K562 (cell line): ENCODE data around the gene PPP6R1. TPM values are rescaled to one million over a fixed set of nuclear protein-coding genes. Genes with fewer than 3 reads are reported as not detected.

ENCODE experiments used
- COPS2 ChIP-seq: fragments of 450-650 bp; conservative IDR thresholded peaks from 2 replicates; pipeline ENCODE4 v1.6.1; 2016; ENCODE audit warnings: mild to moderate bottlenecking, moderate library complexity
- CREM ChIP-seq: IDR thresholded peaks from 2 replicates; pipeline ENCODE4 v1.6.1; 2014; ENCODE audit warnings: antibody characterized with exemption, low read depth
- FOXP1 ChIP-seq: sonication (generic); formaldehyde crosslinking; IDR thresholded peaks from 2 replicates; pipeline ENCODE4 v1.8.0; 2022; ENCODE audit warnings: mild to moderate bottlenecking, missing genetic modification reagents
- GATAD2B ChIP-seq: fragments of 450-650 bp; IDR thresholded peaks from 2 replicates; pipeline ENCODE4 v1.6.1; 2017; ENCODE audit warnings: mild to moderate bottlenecking, borderline replicate concordance
- HDAC6 ChIP-seq: IDR thresholded peaks from 2 replicates; pipeline ENCODE4 v1.6.1; 2012; ENCODE audit warnings: low read depth, mild to moderate bottlenecking, control low read depth, inconsistent platforms, low read length, moderate library complexity
- HNRNPK ChIP-seq: fragments of 200-400 bp; formaldehyde crosslinking; IDR thresholded peaks from one replicate; pipeline ENCODE4 v1.6.1; 2018; ENCODE audit warnings: mild to moderate bottlenecking, low read depth, low read length; ENCODE audit not compliant: poor library complexity, severe bottlenecking
- ILF3 ChIP-seq: fragments of 450-650 bp; IDR thresholded peaks from 2 replicates; pipeline ENCODE4 v1.6.1; 2018; ENCODE audit warnings: antibody characterized with exemption, mild to moderate bottlenecking, moderate library complexity, borderline replicate concordance
- PHB ChIP-seq: fragments of 250-450 bp; sonication (Bioruptor Pico); IDR thresholded peaks from 2 replicates; pipeline ENCODE4 v1.5.0; 2021
- RNF2 ChIP-seq: sonication (generic); IDR thresholded peaks from 2 replicates; pipeline ENCODE4 v1.6.1; 2016
- SIRT6 ChIP-seq: IDR thresholded peaks from one replicate; pipeline ENCODE4 v1.6.1; 2012; ENCODE audit warnings: low read depth, mild to moderate bottlenecking, control low read depth, inconsistent platforms, low read length, moderate library complexity
- ZNF23 ChIP-seq: fragments of 250-450 bp; sonication (Bioruptor Pico); IDR thresholded peaks from 2 replicates; pipeline ENCODE4 v1.4.0; 2020; ENCODE audit warnings: mild to moderate bottlenecking
- ZNF3 ChIP-seq: fragments of 250-450 bp; sonication (Bioruptor Pico); IDR thresholded peaks from 2 replicates; pipeline ENCODE4 v1.5.0; 2021; ENCODE audit warnings: mild to moderate bottlenecking, moderate library complexity
- ZNF444 ChIP-seq: fragments of 250-450 bp; sonication (Bioruptor Pico); IDR thresholded peaks from 2 replicates; pipeline ENCODE4 v1.4.0; 2020; ENCODE audit warnings: mild to moderate bottlenecking, moderate library complexity
- polyA plus RNA-seq, 8 experiments: library from polyadenylated mRNA; depleted of rRNA in 4 of 8; stranded (reverse) in 5 of 8; unstranded in 3 of 8; fragments of >200 nt; fragmentation: Nextera tagmentation in 2 of 8; fragmentation: Illumina TruSeq in 1 of 8; extraction: Ambion mirVana in 2 of 8; extraction: Trizol in 1 of 8; gene quantifications; 2 replicates each; pipeline versions ENCODE4 v1.2.1 to v1.2.3, GENCODE V29; 2011 to 2014; ENCODE audit warnings: inconsistent platforms in 1 of 8, missing spikeins in 1 of 8
- total RNA-seq, 7 experiments: library from RNA; depleted of rRNA in 6 of 7; stranded (reverse); fragments of >200 nt in 6 of 7; fragmentation: Illumina TruSeq in 2 of 7; extraction: Trizol in 2 of 7; gene quantifications; 2 replicates each; pipeline versions ENCODE4 v1.2.1 to v1.2.3, GENCODE V29; 2011 to 2021; ENCODE audit warnings: low replicate concordance in 1 of 7
- TF ChIP-seq, protein P1 (sequence below), 2 experiments: fragments of 450-650 bp in 1 of 2; sonication (generic) in 1 of 2; formaldehyde crosslinking in 1 of 2; IDR thresholded peaks; 2 replicates each; pipeline versions ENCODE4 v1.7.1 to v1.9.0; 2016 to 2022; ENCODE audit warnings: inconsistent platforms in 1 of 2, mild to moderate bottlenecking in 1 of 2, missing genetic modification reagents in 1 of 2
- TF ChIP-seq, protein P2 (sequence below): sonication (generic); formaldehyde crosslinking; IDR thresholded peaks from 2 replicates; pipeline ENCODE4 v1.8.0; 2022; ENCODE audit warnings: missing genetic modification reagents, mild to moderate bottlenecking, moderate library complexity, borderline replicate concordance
- TF ChIP-seq, protein P3 (sequence below): fragments of 250-450 bp; sonication (Bioruptor Pico); IDR thresholded peaks from 2 replicates; pipeline ENCODE4 v1.9.0; 2021; ENCODE audit warnings: mild to moderate bottlenecking

Gene PPP6R1
- total and polyA plus RNA-seq, 9 of the 15 experiments (the other 6 are each of a cell fraction or from before 2014, with no cell fraction given), result 0.48 to 135 (median 37.2) TPM

- TF ChIP-seq, protein P1, sequence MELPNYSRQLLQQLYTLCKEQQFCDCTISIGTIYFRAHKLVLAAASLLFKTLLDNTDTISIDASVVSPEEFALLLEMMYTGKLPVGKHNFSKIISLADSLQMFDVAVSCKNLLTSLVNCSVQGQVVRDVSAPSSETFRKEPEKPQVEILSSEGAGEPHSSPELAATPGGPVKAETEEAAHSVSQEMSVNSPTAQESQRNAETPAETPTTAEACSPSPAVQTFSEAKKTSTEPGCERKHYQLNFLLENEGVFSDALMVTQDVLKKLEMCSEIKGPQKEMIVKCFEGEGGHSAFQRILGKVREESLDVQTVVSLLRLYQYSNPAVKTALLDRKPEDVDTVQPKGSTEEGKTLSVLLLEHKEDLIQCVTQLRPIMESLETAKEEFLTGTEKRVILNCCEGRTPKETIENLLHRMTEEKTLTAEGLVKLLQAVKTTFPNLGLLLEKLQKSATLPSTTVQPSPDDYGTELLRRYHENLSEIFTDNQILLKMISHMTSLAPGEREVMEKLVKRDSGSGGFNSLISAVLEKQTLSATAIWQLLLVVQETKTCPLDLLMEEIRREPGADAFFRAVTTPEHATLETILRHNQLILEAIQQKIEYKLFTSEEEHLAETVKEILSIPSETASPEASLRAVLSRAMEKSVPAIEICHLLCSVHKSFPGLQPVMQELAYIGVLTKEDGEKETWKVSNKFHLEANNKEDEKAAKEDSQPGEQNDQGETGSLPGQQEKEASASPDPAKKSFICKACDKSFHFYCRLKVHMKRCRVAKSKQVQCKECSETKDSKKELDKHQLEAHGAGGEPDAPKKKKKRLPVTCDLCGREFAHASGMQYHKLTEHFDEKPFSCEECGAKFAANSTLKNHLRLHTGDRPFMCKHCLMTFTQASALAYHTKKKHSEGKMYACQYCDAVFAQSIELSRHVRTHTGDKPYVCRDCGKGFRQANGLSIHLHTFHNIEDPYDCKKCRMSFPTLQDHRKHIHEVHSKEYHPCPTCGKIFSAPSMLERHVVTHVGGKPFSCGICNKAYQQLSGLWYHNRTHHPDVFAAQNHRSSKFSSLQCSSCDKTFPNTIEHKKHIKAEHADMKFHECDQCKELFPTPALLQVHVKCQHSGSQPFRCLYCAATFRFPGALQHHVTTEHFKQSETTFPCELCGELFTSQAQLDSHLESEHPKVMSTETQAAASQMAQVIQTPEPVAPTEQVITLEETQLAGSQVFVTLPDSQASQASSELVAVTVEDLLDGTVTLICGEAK (IDR thresholded peaks at IDR 0.05), result 0 out of 2 replicates have a peak, but pooled peaks have one; percentile 41
- TF ChIP-seq, protein P1 (CRISPR knock-in tag; IDR thresholded peaks at IDR 0.05), result no peak
- TF ChIP-seq ILF3 (no peak), SIRT6 (no peak), ZNF3 (CRISPR knock-in tag) (no peak), CREM (peak; percentile 62), RNF2 (no peak; the same call in 1 of the 2 replicates), FOXP1 (CRISPR knock-in tag) (no peak), ZNF23 (CRISPR knock-in tag) (no peak), PHB (CRISPR knock-in tag) (no peak), GATAD2B (no peak; the same call in 1 of the 2 replicates), ZNF444 (no peak), HNRNPK (no peak), COPS2 (no peak), HDAC6 (no peak)
- TF ChIP-seq, protein P2, sequence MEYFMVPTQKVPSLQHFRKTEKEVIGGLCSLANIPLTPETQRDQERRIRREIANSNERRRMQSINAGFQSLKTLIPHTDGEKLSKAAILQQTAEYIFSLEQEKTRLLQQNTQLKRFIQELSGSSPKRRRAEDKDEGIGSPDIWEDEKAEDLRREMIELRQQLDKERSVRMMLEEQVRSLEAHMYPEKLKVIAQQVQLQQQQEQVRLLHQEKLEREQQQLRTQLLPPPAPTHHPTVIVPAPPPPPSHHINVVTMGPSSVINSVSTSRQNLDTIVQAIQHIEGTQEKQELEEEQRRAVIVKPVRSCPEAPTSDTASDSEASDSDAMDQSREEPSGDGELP (CRISPR knock-in tag), result peak; percentile 94
- TF ChIP-seq, protein P3, sequence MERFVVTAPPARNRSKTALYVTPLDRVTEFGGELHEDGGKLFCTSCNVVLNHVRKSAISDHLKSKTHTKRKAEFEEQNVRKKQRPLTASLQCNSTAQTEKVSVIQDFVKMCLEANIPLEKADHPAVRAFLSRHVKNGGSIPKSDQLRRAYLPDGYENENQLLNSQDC (CRISPR knock-in tag), result no peak
Measured at GRCh38 chr19:55206664-55207500, 51.9 kb downstream of the PPP6R1 start (continued).
